ENCODE data around the gene OXCT1. TPM values are rescaled to one million over a fixed set of nuclear protein-coding genes. Genes with fewer than 3 reads are reported as not detected.

OXCT1 gene
- total and polyA plus RNA-seq, 2 of the 13 experiments (the other 11 are each of a cell fraction or from before 2014, with no cell fraction given) = 0.92 to 4.7 TPM

GRCh38 chr5:41738710-41739354, 131.4 kb downstream of the OXCT1 start:
- no peaks in the 10 kb centered on the region for H4K20me1 ChIP-seq (ENCODE audit: insufficient read depth, low read length)
- TF ChIP-seq CREB1 (IDR thresholded peaks at IDR 0.05) (0 out of 2 replicates have a peak, but pooled peaks have one; percentile 27), CREB1 (CRISPR knock-in tag; IDR thresholded peaks at IDR 0.05) (no peak), ZNF678 (CRISPR knock-in tag; IDR thresholded peaks at IDR 0.05) (no peak)
- H3K27me3 ChIP-seq (ENCODE audit: control insufficient read depth in 1 of 2, insufficient read depth in 2 of 2, low read length in 2 of 2) = no peaks in the 10 kb centered on the region; a peak in 1 of 5 replicates
- H3K9me3 ChIP-seq (ENCODE audit: low read length) = no peaks in the 10 kb centered on the region
- BruUV-seq (replicated peaks) = no TSS peak
- POLR2A ChIA-PET = no interaction called here
- no peak overlapping the region for H3K9ac ChIP-seq (ENCODE audit: insufficient read depth, low read depth, low read length)
- H3K4me2 ChIP-seq (ENCODE audit: low read depth, low read length) = no peak overlapping the region
- no peak overlapping the region for H3K4me3 ChIP-seq (replicated peaks in 1 of 3; ENCODE audit: insufficient read depth in 1 of 3, low read depth in 2 of 3, low read length in 3 of 3)
- ATAC-seq = no peak
- CTCF ChIA-PET (ENCODE audit: low intra/inter-chr PET ratio, low total read pairs) = no interaction called here
- no peaks in the 10 kb centered on the region for H3K79me2 ChIP-seq (ENCODE audit: insufficient read depth, low read length)
- H3K4me1 ChIP-seq (ENCODE audit: insufficient read depth, low read length) = no peaks in the 10 kb centered on the region
- intact Hi-C loops (cut with micrococcal nuclease; ENCODE audit: unreplicated experiment) = no loop called here
- 26% methylated on average over 3 of the region's 3 CpGs for WGBS (ENCODE audit: low lambda C conversion rate)
- H3K27ac ChIP-seq (ENCODE audit: extremely low read length, insufficient read depth, low read length) = no peak overlapping the region
- no peak for DNase-seq (ENCODE audit: low spot score)
- no peaks in the 10 kb centered on the region for H3K36me3 ChIP-seq (replicated peaks in 1 of 2; ENCODE audit: control insufficient read depth in 1 of 2, insufficient read depth in 2 of 2, low read length in 2 of 2)
- no peak overlapping the region for H2AFZ ChIP-seq (ENCODE audit: low read length)
- in situ Hi-C loops (cut with HindIII; ENCODE audit: extremely low pct_ligation_motif_present, low pct_unique_long_range_greater_than_20kb) = no loop called here
- no peak for FAIRE-seq

DNA sequence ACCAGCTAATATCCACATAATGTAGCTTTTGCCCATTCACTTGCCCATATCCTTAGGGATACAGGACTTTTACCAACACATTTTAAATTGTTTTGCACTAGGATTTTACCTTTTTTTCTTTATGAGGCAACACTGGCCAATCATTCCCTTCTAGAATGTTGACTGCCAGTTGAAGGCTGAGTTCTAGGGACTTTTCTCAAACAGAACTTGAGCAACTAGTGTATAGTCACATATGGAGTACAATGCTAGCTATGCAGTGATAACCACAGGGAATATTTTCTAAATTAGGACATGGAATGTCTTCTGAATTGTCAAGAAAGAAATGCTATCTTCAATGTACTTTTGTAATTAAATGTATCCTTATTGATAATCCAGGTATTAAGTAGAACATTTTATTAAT, 133.6 kb downstream of the OXCT1 start:
- Histone ChIP-seq H3K36me3 (replicated peaks in 1 of 2; ENCODE audit: control insufficient read depth in 1 of 2, insufficient read depth in 2 of 2, low read length in 2 of 2) (no peaks in the 10 kb centered on the region), H3K27me3 (ENCODE audit: control insufficient read depth in 1 of 2, insufficient read depth in 2 of 2, low read length in 2 of 2) (no peaks in the 10 kb centered on the region; a peak in 1 of 5 replicates), H3K4me1 (ENCODE audit: insufficient read depth, low read length) (no peaks in the 10 kb centered on the region), H2AFZ (ENCODE audit: low read length) (no peak overlapping the region), H4K20me1 (ENCODE audit: insufficient read depth, low read length) (no peaks in the 10 kb centered on the region), H3K9ac (ENCODE audit: insufficient read depth, low read depth, low read length) (no peak overlapping the region), H3K27ac (ENCODE audit: extremely low read length, insufficient read depth, low read length) (no peak overlapping the region), H3K4me3 (replicated peaks in 1 of 3; ENCODE audit: insufficient read depth in 1 of 3, low read depth in 2 of 3, low read length in 3 of 3) (no peak overlapping the region), H3K9me3 (ENCODE audit: low read length) (no peaks in the 10 kb centered on the region), H3K4me2 (ENCODE audit: low read depth, low read length) (no peak overlapping the region), H3K79me2 (ENCODE audit: insufficient read depth, low read length) (no peaks in the 10 kb centered on the region)
- ChIA-PET POLR2A (no interaction called here), CTCF (ENCODE audit: low intra/inter-chr PET ratio, low total read pairs) (no interaction called here)
- FAIRE-seq = no peak
- BruUV-seq (replicated peaks) = no TSS peak
- in situ Hi-C loops (cut with HindIII; ENCODE audit: extremely low pct_ligation_motif_present, low pct_unique_long_range_greater_than_20kb) (no loop called here), intact Hi-C loops (cut with micrococcal nuclease; ENCODE audit: unreplicated experiment) (no loop called here)
- no peak for DNase-seq (ENCODE audit: low spot score)
- ATAC-seq = no peak
- TF ChIP-seq TAF15 (IDR thresholded peaks at IDR 0.05; ENCODE audit: low read depth, low read length, poor library complexity, severe bottlenecking) (no peak), ZNF589 (CRISPR knock-in tag; conservative IDR thresholded peaks at IDR 0.05) (no peak), ZNF775 (CRISPR knock-in tag; IDR thresholded peaks at IDR 0.05; ENCODE audit: borderline replicate concordance) (no peak), CCDC6 (CRISPR knock-in tag; IDR thresholded peaks at IDR 0.05) (no peak), TBL1XR1 (IDR thresholded peaks at IDR 0.05; ENCODE audit: borderline replicate concordance, low read length, partially characterized antibody) (no peak), TEF (CRISPR knock-in tag; IDR thresholded peaks at IDR 0.05) (no peak), THYN1 (CRISPR knock-in tag; IDR thresholded peaks at IDR 0.05; ENCODE audit: borderline replicate concordance, low read depth) (no peak), ZBTB8A (CRISPR knock-in tag; IDR thresholded peaks at IDR 0.05; ENCODE audit: borderline replicate concordance, low read depth) (no peak), HNRNPK (IDR thresholded peaks at IDR 0.05; ENCODE audit: low read depth, low read length, poor library complexity, severe bottlenecking) (no peak), NCOA2 (CRISPR knock-in tag; IDR thresholded peaks at IDR 0.05) (no peak), GRHL1 (CRISPR knock-in tag; conservative IDR thresholded peaks at IDR 0.05) (no peak)
- TF ChIP-seq, protein P1, sequence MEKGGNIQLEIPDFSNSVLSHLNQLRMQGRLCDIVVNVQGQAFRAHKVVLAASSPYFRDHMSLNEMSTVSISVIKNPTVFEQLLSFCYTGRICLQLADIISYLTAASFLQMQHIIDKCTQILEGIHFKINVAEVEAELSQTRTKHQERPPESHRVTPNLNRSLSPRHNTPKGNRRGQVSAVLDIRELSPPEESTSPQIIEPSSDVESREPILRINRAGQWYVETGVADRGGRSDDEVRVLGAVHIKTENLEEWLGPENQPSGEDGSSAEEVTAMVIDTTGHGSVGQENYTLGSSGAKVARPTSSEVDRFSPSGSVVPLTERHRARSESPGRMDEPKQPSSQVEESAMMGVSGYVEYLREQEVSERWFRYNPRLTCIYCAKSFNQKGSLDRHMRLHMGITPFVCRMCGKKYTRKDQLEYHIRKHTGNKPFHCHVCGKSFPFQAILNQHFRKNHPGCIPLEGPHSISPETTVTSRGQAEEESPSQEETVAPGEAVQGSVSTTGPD (CRISPR knock-in tag; IDR thresholded peaks at IDR 0.05) = no peak
